SU-DHL-6 (cell line): ENCODE results near the gene CXCR6.

Source experiments
- H2AFZ ChIP-seq: fragments of 200-600 bp; sonication (generic); 2 replicates; pipeline ENCODE4 v1.6.1; 2014; ENCODE audit warnings: low read depth, mild to moderate bottlenecking, moderate library complexity, mixed read lengths, antibody characterized with exemption, low read length; ENCODE audit not compliant: severe bottlenecking
- H3F3A ChIP-seq: fragments of 200-600 bp; shearing (Covaris generic); 2 replicates; pipeline ENCODE4 v1.6.0; 2016; ENCODE audit warnings: antibody characterized with exemption, mild to moderate bottlenecking; ENCODE audit not compliant: insufficient read depth
- H3K27ac ChIP-seq: fragments of 200-600 bp; sonication (generic); 2 replicates; pipeline ENCODE4 v1.5.1; 2016; ENCODE audit warnings: low read depth, mild to moderate bottlenecking, low read length, moderate library complexity, mixed read lengths
- H3K27me3 ChIP-seq: fragments of 200-600 bp; sonication (generic), shearing (Covaris generic); 2 replicates; pipeline ENCODE4 v1.6.0; 2014; ENCODE audit warnings: mild to moderate bottlenecking, low read length
- H3K36me3 ChIP-seq: fragments of 200-600 bp; sonication (generic); 2 replicates; pipeline ENCODE4 v1.6.1; 2014; ENCODE audit warnings: mild to moderate bottlenecking, low read length, mixed read lengths
- H3K4me2 ChIP-seq: fragments of 300-600, 200-600 bp; shearing (Covaris generic), sonication (generic); 2 replicates; pipeline ENCODE4 v1.6.0; 2014; ENCODE audit warnings: low read length, low read depth, mild to moderate bottlenecking; ENCODE audit not compliant: poor library complexity, severe bottlenecking
- H3K4me3 ChIP-seq: fragments of 200-600 bp; sonication (generic); 2 replicates; pipeline ENCODE4 v1.5.1; 2014; ENCODE audit warnings: antibody characterized with exemption, low read length, mild to moderate bottlenecking, mixed read lengths; ENCODE audit not compliant: insufficient read depth, poor library complexity, severe bottlenecking
- H3K79me2 ChIP-seq: fragments of 200-600 bp; sonication (generic); 2 replicates; pipeline ENCODE4 v1.6.1; 2014; ENCODE audit warnings: mild to moderate bottlenecking, low read length, moderate library complexity; ENCODE audit not compliant: insufficient read depth
- H3K9ac ChIP-seq: fragments of 200-600 bp; sonication (generic); 2 replicates; pipeline ENCODE4 v1.7.0; 2014; ENCODE audit warnings: mild to moderate bottlenecking, low read length
- H3K9me2 ChIP-seq: fragments of 200-600 bp; sonication (generic); replicated peaks from 2 replicates; pipeline ENCODE4 v1.6.1; 2014; ENCODE audit warnings: low read length; ENCODE audit not compliant: insufficient read depth
- H3K9me3 ChIP-seq: fragments of 200-600 bp; sonication (generic); 2 replicates; pipeline ENCODE4 v1.6.1; 2014; ENCODE audit warnings: low read length, mixed read lengths; ENCODE audit not compliant: insufficient read depth
- H4K20me1 ChIP-seq: fragments of 200-600 bp; sonication (generic); 2 replicates; pipeline ENCODE4 v1.6.1; 2014; ENCODE audit warnings: low read depth, mild to moderate bottlenecking, antibody characterized with exemption, low read length, moderate library complexity, mixed read lengths
- EZH2phosphoT487 ChIP-seq: fragments of 200-600 bp; sonication (generic), shearing (Covaris generic); conservative IDR thresholded peaks from 2 replicates; pipeline ENCODE4 v1.6.1; 2018; ENCODE audit warnings: mild to moderate bottlenecking, antibody characterized with exemption, low read length, moderate library complexity, mixed read lengths
- TF ChIP-seq, protein P1 (sequence below): fragments of 200-600 bp; sonication (generic); IDR thresholded peaks from one replicate; pipeline ENCODE4 v1.5.1; 2017; ENCODE audit warnings: antibody characterized with exemption, mild to moderate bottlenecking, low read length, moderate library complexity; ENCODE audit not compliant: insufficient read depth, poor library complexity, severe bottlenecking

The CXCR6 gene

GRCh38 chr3:45912435-45912834 is 30.8 kb upstream of the CXCR6 start:
- no peaks in the 10 kb centered on the region for H3K79me2 ChIP-seq
- H3K27ac ChIP-seq = no peak overlapping the region
- no peaks in the 10 kb centered on the region for H3K27me3 ChIP-seq
- no peak overlapping the region for H2AFZ ChIP-seq
- no peak for TF ChIP-seq EZH2phosphoT487
- TF ChIP-seq, protein P1, sequence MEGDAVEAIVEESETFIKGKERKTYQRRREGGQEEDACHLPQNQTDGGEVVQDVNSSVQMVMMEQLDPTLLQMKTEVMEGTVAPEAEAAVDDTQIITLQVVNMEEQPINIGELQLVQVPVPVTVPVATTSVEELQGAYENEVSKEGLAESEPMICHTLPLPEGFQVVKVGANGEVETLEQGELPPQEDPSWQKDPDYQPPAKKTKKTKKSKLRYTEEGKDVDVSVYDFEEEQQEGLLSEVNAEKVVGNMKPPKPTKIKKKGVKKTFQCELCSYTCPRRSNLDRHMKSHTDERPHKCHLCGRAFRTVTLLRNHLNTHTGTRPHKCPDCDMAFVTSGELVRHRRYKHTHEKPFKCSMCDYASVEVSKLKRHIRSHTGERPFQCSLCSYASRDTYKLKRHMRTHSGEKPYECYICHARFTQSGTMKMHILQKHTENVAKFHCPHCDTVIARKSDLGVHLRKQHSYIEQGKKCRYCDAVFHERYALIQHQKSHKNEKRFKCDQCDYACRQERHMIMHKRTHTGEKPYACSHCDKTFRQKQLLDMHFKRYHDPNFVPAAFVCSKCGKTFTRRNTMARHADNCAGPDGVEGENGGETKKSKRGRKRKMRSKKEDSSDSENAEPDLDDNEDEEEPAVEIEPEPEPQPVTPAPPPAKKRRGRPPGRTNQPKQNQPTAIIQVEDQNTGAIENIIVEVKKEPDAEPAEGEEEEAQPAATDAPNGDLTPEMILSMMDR = no peak
- H3K9me2 ChIP-seq = no peaks in the 10 kb centered on the region
- H4K20me1 ChIP-seq = no peaks in the 10 kb centered on the region
- no peak overlapping the region for H3K4me2 ChIP-seq
- no peak overlapping the region for H3K9ac ChIP-seq
- no peaks in the 10 kb centered on the region for H3F3A ChIP-seq
- H3K4me3 ChIP-seq = no peak overlapping the region
- no peaks in the 10 kb centered on the region for H3K36me3 ChIP-seq
- no peaks in the 10 kb centered on the region for H3K9me3 ChIP-seq

GRCh38 chr3:45914362-45915058 is 28.8 kb upstream of the CXCR6 start:
- Histone ChIP-seq H3K4me2 (no peak overlapping the region), H3F3A (no peaks in the 10 kb centered on the region), H3K9me3 (no peaks in the 10 kb centered on the region), H3K27me3 (no peaks in the 10 kb centered on the region), H3K79me2 (no peaks in the 10 kb centered on the region), H2AFZ (no peak overlapping the region), H4K20me1 (no peaks in the 10 kb centered on the region), H3K4me3 (no peak overlapping the region), H3K9ac (no peak overlapping the region), H3K27ac (no peak overlapping the region), H3K9me2 (no peaks in the 10 kb centered on the region), H3K36me3 (no peaks in the 10 kb centered on the region)
- TF ChIP-seq, protein P1 = no peak
- no peak for TF ChIP-seq EZH2phosphoT487

DNA sequence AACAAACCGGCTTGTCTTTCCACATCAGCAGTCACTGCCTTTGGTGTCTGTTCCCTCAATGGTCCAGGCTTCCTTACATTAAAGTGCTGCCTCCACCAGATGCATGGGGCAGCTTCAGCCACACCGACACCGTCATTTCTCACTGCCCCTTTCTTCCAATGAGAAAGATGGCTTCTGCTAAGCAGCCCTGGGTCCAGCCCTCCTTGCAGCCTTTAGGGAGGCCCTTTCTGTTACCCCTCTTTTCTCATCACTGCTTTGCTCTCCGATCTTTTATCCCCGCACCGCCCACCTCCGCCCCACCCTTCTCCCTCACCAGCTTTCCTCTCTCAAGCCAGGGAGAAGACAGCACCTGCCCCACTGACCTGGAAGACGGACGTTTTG is 28.2 kb upstream of the CXCR6 start:
- H3K79me2 ChIP-seq = no peaks in the 10 kb centered on the region
- H3K27me3 ChIP-seq = no peaks in the 10 kb centered on the region
- no peaks in the 10 kb centered on the region for H3K36me3 ChIP-seq
- H3F3A ChIP-seq = no peaks in the 10 kb centered on the region
- H3K4me2 ChIP-seq = no peak overlapping the region
- H4K20me1 ChIP-seq = no peaks in the 10 kb centered on the region
- H3K9me3 ChIP-seq = no peaks in the 10 kb centered on the region
- H3K27ac ChIP-seq = no peak overlapping the region
- TF ChIP-seq, protein P1 = no peak
- TF ChIP-seq EZH2phosphoT487 = no peak
- no peaks in the 10 kb centered on the region for H3K9me2 ChIP-seq
- no peak overlapping the region for H2AFZ ChIP-seq
- no peak overlapping the region for H3K4me3 ChIP-seq
- no peak overlapping the region for H3K9ac ChIP-seq
